PC-9 (cell line): Measurements from ENCODE around the gene MICAL3.

Experiments
- EZH2 ChIP-seq: fragments of 200-600 bp; sonication (generic); IDR thresholded peaks from 2 replicates; pipeline ENCODE4 v1.8.0; 2017; ENCODE audit warnings: antibody characterized with exemption, low read depth
- TF ChIP-seq, protein P1 (sequence below): fragments of 200-600 bp; sonication (generic); conservative IDR thresholded peaks from 2 replicates; pipeline ENCODE4 v1.6.1; 2017; ENCODE audit warnings: mixed run types, antibody characterized with exemption, mild to moderate bottlenecking, moderate library complexity

DNA sequence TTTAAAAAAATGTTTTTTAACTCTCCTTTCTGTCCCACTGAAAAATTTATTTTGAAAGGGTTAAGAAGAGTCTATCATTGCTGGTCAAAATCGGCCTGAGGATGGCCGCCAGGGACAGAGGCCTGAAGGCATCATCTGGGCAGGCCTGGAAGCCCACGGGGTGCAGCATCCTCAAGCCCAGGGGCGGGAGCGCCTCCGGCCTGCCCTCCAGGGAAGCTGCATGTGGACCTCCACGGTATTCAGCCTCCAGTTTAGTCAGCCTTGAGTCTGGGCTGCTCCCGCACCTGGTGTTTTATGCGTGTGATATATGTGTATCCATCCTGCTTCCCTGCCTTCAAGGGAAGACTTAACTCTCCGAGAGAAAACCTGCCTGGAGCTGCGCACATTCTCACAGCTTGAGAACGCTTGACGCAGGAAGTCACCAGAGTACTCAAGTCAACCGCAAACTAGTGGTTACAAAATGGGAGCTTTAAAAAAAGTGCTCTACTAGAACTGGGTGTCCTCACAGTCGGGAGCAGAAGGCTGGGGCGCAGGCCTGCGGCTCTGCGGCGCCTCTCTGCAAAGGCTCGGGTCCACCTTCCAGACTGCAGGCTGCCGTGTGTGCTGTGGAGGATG lies 236.5 kb downstream of the MICAL3 start:
- TF ChIP-seq, protein P1, sequence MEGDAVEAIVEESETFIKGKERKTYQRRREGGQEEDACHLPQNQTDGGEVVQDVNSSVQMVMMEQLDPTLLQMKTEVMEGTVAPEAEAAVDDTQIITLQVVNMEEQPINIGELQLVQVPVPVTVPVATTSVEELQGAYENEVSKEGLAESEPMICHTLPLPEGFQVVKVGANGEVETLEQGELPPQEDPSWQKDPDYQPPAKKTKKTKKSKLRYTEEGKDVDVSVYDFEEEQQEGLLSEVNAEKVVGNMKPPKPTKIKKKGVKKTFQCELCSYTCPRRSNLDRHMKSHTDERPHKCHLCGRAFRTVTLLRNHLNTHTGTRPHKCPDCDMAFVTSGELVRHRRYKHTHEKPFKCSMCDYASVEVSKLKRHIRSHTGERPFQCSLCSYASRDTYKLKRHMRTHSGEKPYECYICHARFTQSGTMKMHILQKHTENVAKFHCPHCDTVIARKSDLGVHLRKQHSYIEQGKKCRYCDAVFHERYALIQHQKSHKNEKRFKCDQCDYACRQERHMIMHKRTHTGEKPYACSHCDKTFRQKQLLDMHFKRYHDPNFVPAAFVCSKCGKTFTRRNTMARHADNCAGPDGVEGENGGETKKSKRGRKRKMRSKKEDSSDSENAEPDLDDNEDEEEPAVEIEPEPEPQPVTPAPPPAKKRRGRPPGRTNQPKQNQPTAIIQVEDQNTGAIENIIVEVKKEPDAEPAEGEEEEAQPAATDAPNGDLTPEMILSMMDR = no peak
- TF ChIP-seq EZH2 = no peak
